Spinal cord (tissue), 4 donors: Measurements from ENCODE around the gene MARCHF5. TPM values are rescaled to one million over a fixed set of nuclear protein-coding genes. Genes with fewer than 3 reads are reported as not detected.

Experiments
- polyA plus RNA-seq, 2 donors: library from polyadenylated mRNA; unstranded; fragments of 120-200 nt; gene quantifications; one replicate each; pipeline ENCODE4 v1.2.1, GENCODE V29; 2013; ENCODE audit not compliant: insufficient read length in 2 of 2
- small RNA-seq: library from RNA; depleted of rRNA; stranded (forward); fragments of <200 nt; gene quantifications from one replicate; pipeline ENCODE3, GENCODE V24; 2014; ENCODE audit warnings: low replicate concordance
- total RNA-seq, 2 donors: library from RNA; depleted of rRNA in 1 of 2; stranded (reverse); fragments of 120-200 nt in 1 of 2; fragments of >200 nt in 1 of 2; gene quantifications; one replicate each; pipeline versions ENCODE4 v1.2.3 to v1.2.4, GENCODE V29; 2013 to 2014

Gene MARCHF5
- total and polyA plus RNA-seq, 4 donors: 21.0 to 62.7 (median 41.9) TPM

Small RNA genes lying within 50 kb of the gene (small RNA-seq; reads per million reads assigned to genes)
- not detected for gene RF00019
- gene RNY3P12: 0.06 reads per million

Other genes with a start within 250 kb of the MARCHF5 start
- gene CPEB3, start 89 bp upstream of the MARCHF5 start, total RNA-seq: 10 to 100 TPM in 1 of 2 donors, 1 to 10 TPM in 1; 9.0 to 29.3 TPM
- gene CPEB3, start 89 bp upstream of the MARCHF5 start, polyA plus RNA-seq: 10 to 100 TPM; 15.0 to 19.2 TPM